Hepatocyte (in vitro differentiated cells): Measurements from ENCODE around the gene SMIM10L2A.

Experiments used
- CTCF ChIP-seq: fragments of 200-600 bp; sonication (generic); IDR thresholded peaks from 2 replicates; pipeline ENCODE4 v1.5.1; 2016; ENCODE audit warnings: antibody characterized with exemption, mild to moderate bottlenecking; ENCODE audit not compliant: poor library complexity
- EZH2 ChIP-seq: fragments of 200-600 bp; sonication (generic); IDR thresholded peaks from 2 replicates; pipeline ENCODE4 v1.6.1; 2016; ENCODE audit warnings: antibody characterized with exemption, mild to moderate bottlenecking, borderline replicate concordance

- TF ChIP-seq CTCF (no peak), EZH2 (no peak)
These were observed 2.7 kb downstream of the SMIM10L2A start for GRCh38 chrX:135424469-135424868.
